Colonic mucosa (tissue), 4 donors: ENCODE data around the gene LEKR1. TPM values are rescaled to one million over a fixed set of nuclear protein-coding genes. Genes with fewer than 3 reads are reported as not detected.

Source experiments
- DNase-seq: peaks from one replicate; pipeline ENCODE4 v3.0.0-alpha.2; 2020
- H3K27ac ChIP-seq: fragments of 200-600 bp; one replicate; pipeline ENCODE4 v1.8.0; 2021
- H3K27me3 ChIP-seq: fragments of 200-600 bp; one replicate; pipeline ENCODE4 v1.8.0; 2021
- H3K36me3 ChIP-seq: fragments of 200-600 bp; one replicate; pipeline ENCODE4 v1.8.0; 2021
- H3K4me1 ChIP-seq: fragments of 200-600 bp; one replicate; pipeline ENCODE4 v1.8.0; 2021; ENCODE audit warnings: mild to moderate bottlenecking
- H3K4me3 ChIP-seq: fragments of 200-600 bp; one replicate; pipeline ENCODE4 v1.8.0; 2021
- H3K9ac ChIP-seq, 2 donors: one replicate each; pipeline ENCODE4 v1.7.0; 2013; ENCODE audit warnings: control low read depth in 2 of 2, low read depth in 2 of 2, low read length in 2 of 2
- H3K9me3 ChIP-seq: fragments of 200-600 bp; one replicate; pipeline ENCODE4 v1.8.0; 2021
- CTCF ChIP-seq: fragments of 200-600 bp; IDR thresholded peaks from one replicate; pipeline ENCODE4 v1.8.0; 2022; ENCODE audit warnings: antibody characterized with exemption, mild to moderate bottlenecking
- intact Hi-C: fragments of 100-400 bp; cut with DNase I; formaldehyde crosslinking; loops from one replicate; pipeline ENCODE4 v1.14.1; 2022
- total RNA-seq, 2 donors: library from RNA; stranded (reverse); fragmentation: NEBNext Ultra II Directional in 1 of 2; extraction: Animal tissue kit (Norgen Biotek cat#: 25700) in 1 of 2; gene quantifications; one replicate each; pipeline ENCODE4 v1.2.1, GENCODE V29; 2021
- donor health status: healthy.
- donor health status: DM: no; HTN: no; CAD: no.
- donor health status: DM: no; HTN: no; CAD: no.

Gene LEKR1
- total RNA-seq, 2 donors from 2014 or later, result 1.6 to 2.0 TPM

GRCh38 chr3:157030712-157031111 is 204.6 kb downstream of the LEKR1 start:
- TF ChIP-seq CTCF, result no peak
- H3K27ac ChIP-seq, result no peak overlapping the region
- H3K27me3 ChIP-seq, result no peaks in the 10 kb centered on the region
- no peak overlapping the region for H3K4me3 ChIP-seq
- no peaks in the 10 kb centered on the region for H3K9me3 ChIP-seq
- no peak for DNase-seq
- H3K4me1 ChIP-seq, result no peaks in the 10 kb centered on the region
- no peaks in the 10 kb centered on the region for H3K36me3 ChIP-seq
- H3K9ac ChIP-seq, result no peak overlapping the region
- intact Hi-C loops, result no loop called here

- no peak for TF ChIP-seq CTCF
These were observed 206.8 kb downstream of the LEKR1 start for GRCh38 chr3:157033001-157033400.

GRCh38 chr3:157040456-157040855 is 214.3 kb downstream of the LEKR1 start:
- no peak for DNase-seq
- Histone ChIP-seq H3K4me1 (no peaks in the 10 kb centered on the region), H3K27ac (no peak overlapping the region), H3K9ac (no peak overlapping the region), H3K27me3 (no peaks in the 10 kb centered on the region), H3K9me3 (no peaks in the 10 kb centered on the region), H3K4me3 (no peak overlapping the region), H3K36me3 (no peaks in the 10 kb centered on the region)
- TF ChIP-seq CTCF, result no peak
- intact Hi-C loops, result no loop called here

More at GRCh38 chr3:157033001-157033400, 206.8 kb downstream of the LEKR1 start:
- no peaks in the 10 kb centered on the region for H3K27me3 ChIP-seq
- H3K9ac ChIP-seq, result no peak overlapping the region
- DNase-seq, result no peak
- intact Hi-C loops, result no loop called here
- no peaks in the 10 kb centered on the region for H3K4me1 ChIP-seq
- H3K27ac ChIP-seq, result no peak overlapping the region
- H3K9me3 ChIP-seq, result no peaks in the 10 kb centered on the region
- no peaks in the 10 kb centered on the region for H3K36me3 ChIP-seq
- no peak overlapping the region for H3K4me3 ChIP-seq

GRCh38 chr3:157042226-157042625 is 216.1 kb downstream of the LEKR1 start:
- H3K27me3 ChIP-seq, result no peaks in the 10 kb centered on the region
- no peaks in the 10 kb centered on the region for H3K4me1 ChIP-seq
- H3K27ac ChIP-seq, result no peak overlapping the region
- H3K9me3 ChIP-seq, result no peaks in the 10 kb centered on the region
- H3K4me3 ChIP-seq, result no peak overlapping the region
- intact Hi-C loops, result no loop called here
- TF ChIP-seq CTCF, result no peak
- no peak for DNase-seq
- H3K36me3 ChIP-seq, result no peaks in the 10 kb centered on the region
- H3K9ac ChIP-seq, result no peak overlapping the region

- H3K36me3 ChIP-seq, result no peaks in the 10 kb centered on the region
- H3K4me1 ChIP-seq, result no peaks in the 10 kb centered on the region
- H3K9ac ChIP-seq, result no peak overlapping the region
- no peaks in the 10 kb centered on the region for H3K9me3 ChIP-seq
- no peak overlapping the region for H3K27ac ChIP-seq
- H3K4me3 ChIP-seq, result no peak overlapping the region
- TF ChIP-seq CTCF, result no peak
- intact Hi-C loops, result no loop called here
- no peaks in the 10 kb centered on the region for H3K27me3 ChIP-seq
- no peak for DNase-seq
These were observed 217.6 kb downstream of the LEKR1 start for GRCh38 chr3:157043771-157044170.
